LNCAP (cell line): Measurements from ENCODE around the gene NFE2L3.

Source experiments
- TF ChIP-seq, protein P1 (sequence below): fragments of 450-650 bp; IDR thresholded peaks from 2 replicates; pipeline ENCODE4 v1.5.1; 2017; ENCODE audit warnings: mild to moderate bottlenecking

NFE2L3 gene

GRCh38 chr7:26191233-26191973 lies 39.4 kb downstream of the NFE2L3 start:
- TF ChIP-seq, protein P1, sequence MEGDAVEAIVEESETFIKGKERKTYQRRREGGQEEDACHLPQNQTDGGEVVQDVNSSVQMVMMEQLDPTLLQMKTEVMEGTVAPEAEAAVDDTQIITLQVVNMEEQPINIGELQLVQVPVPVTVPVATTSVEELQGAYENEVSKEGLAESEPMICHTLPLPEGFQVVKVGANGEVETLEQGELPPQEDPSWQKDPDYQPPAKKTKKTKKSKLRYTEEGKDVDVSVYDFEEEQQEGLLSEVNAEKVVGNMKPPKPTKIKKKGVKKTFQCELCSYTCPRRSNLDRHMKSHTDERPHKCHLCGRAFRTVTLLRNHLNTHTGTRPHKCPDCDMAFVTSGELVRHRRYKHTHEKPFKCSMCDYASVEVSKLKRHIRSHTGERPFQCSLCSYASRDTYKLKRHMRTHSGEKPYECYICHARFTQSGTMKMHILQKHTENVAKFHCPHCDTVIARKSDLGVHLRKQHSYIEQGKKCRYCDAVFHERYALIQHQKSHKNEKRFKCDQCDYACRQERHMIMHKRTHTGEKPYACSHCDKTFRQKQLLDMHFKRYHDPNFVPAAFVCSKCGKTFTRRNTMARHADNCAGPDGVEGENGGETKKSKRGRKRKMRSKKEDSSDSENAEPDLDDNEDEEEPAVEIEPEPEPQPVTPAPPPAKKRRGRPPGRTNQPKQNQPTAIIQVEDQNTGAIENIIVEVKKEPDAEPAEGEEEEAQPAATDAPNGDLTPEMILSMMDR, result no peak

GRCh38 chr7:26191974-26192479 lies 40.0 kb downstream of the NFE2L3 start:
- TF ChIP-seq, protein P1, result no peak

GRCh38 chr7:26192485-26193087 lies 40.6 kb downstream of the NFE2L3 start:
- TF ChIP-seq, protein P1, result no peak

GRCh38 chr7:26193432-26194207 lies 41.6 kb downstream of the NFE2L3 start:
- TF ChIP-seq, protein P1, result no peak

GRCh38 chr7:26195182-26195581 lies 43.2 kb downstream of the NFE2L3 start:
- TF ChIP-seq, protein P1, result no peak

DNA sequence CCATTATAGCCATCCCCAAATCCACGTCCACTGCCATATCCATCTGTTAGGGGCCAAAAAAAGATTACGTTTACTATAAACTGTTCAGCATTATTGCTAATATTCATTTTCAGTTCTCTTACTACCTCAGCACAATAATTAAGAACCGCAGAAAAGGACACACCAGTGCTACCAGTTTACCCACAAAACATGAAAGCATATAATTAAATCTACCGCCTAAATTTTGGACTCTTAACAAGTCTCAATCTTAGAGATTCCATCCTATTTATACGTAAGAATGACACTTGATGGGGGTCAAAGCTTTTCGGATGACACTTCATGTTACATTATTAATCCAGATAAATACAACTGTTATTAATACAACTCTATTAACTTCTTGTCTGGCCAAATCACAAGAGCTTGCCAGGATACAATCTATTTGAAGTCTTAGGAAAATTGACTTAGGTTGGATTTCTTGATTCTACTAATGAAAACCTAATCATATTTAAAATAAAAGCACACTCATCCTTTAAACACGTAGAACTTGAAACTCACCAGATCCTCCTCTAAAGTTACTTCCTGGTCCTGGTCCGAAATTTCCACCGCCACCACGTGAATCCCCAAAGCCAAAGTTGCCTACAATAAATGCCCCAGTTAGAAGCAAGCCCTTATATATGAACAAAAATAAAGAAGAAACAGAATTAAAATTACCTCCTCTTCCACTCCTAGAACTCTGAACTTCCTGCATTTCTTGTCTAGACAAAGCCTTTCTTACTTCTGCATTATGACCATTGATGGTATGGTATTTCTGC lies 44.1 kb downstream of the NFE2L3 start:
- TF ChIP-seq, protein P1, result no peak
